ENCODE results near the gene SCGB1A1.

- TF ChIP-seq POLR2A (IDR thresholded peaks at IDR 0.05; ENCODE audit: low read length): no peak
- TF ChIP-seq GATA1 (IDR thresholded peaks at IDR 0.05; ENCODE audit: low read depth, low read length): no peak
These were observed 44.3 kb downstream of the SCGB1A1 start for GRCh38 chr11:62463121-62463542.
